GM23338 (cell line): ENCODE results near the gene NTN4. TPM values are rescaled to one million over a fixed set of nuclear protein-coding genes. Genes with fewer than 3 reads are reported as not detected.

Experiments used
- ATAC-seq: fragments of 200-7000 bp; cut with Tn5 transposase; 3 replicates; pipeline ENCODE4 v1.9.1; 2020
- DNase-seq: peaks from one replicate; pipeline ENCODE4 v3.0.0-alpha.2; 2015; ENCODE audit warnings: low spot score
- H2AFZ ChIP-seq: fragments of 200-600 bp; sonication (generic); 2 replicates; pipeline ENCODE4 v1.8.0; 2016; ENCODE audit warnings: antibody characterized with exemption, mild to moderate bottlenecking, moderate library complexity
- H3F3A ChIP-seq: fragments of 200-600 bp; sonication (generic); replicated peaks from 2 replicates; pipeline ENCODE4 v1.8.0; 2017; ENCODE audit warnings: antibody characterized with exemption, mixed run types, low read depth
- H3K27ac ChIP-seq: fragments of 200-600 bp; sonication (generic); 2 replicates; pipeline ENCODE4 v1.6.1; 2016; ENCODE audit warnings: low read depth
- H3K27me3 ChIP-seq: fragments of 200-600 bp; sonication (generic); 2 replicates; pipeline ENCODE4 v1.8.0; 2016; ENCODE audit warnings: mild to moderate bottlenecking, mixed run types, moderate library complexity; ENCODE audit not compliant: insufficient read depth
- H3K36me3 ChIP-seq: fragments of 200-600 bp; sonication (generic); 2 replicates; pipeline ENCODE4 v1.8.0; 2016; ENCODE audit warnings: mild to moderate bottlenecking; ENCODE audit not compliant: insufficient read depth
- H3K4me1 ChIP-seq: fragments of 200-600 bp; sonication (generic); 2 replicates; pipeline ENCODE4 v1.8.0; 2016; ENCODE audit warnings: mild to moderate bottlenecking, moderate library complexity; ENCODE audit not compliant: insufficient read depth
- H3K4me2 ChIP-seq: fragments of 200-600 bp; sonication (generic); 2 replicates; pipeline ENCODE4 v1.7.1; 2017; ENCODE audit warnings: mixed run types
- H3K4me3 ChIP-seq: fragments of 200-600 bp; sonication (generic); 2 replicates; pipeline ENCODE4 v1.6.1; 2016; ENCODE audit warnings: mixed run types
- H3K79me2 ChIP-seq: fragments of 200-600 bp; sonication (generic); replicated peaks from 2 replicates; pipeline ENCODE4 v1.8.0; 2017; ENCODE audit warnings: mild to moderate bottlenecking; ENCODE audit not compliant: insufficient read depth
- H3K9me2 ChIP-seq: fragments of 200-600 bp; sonication (generic); 2 replicates; pipeline ENCODE4 v1.8.0; 2017; ENCODE audit not compliant: insufficient read depth
- H4K20me1 ChIP-seq: fragments of 200-600 bp; sonication (generic); replicated peaks from 2 replicates; pipeline ENCODE4 v1.8.0; 2017; ENCODE audit warnings: mild to moderate bottlenecking; ENCODE audit not compliant: insufficient read depth
- H3K27ac Mint-ChIP-seq: 2 replicates; pipeline ENCODE4 v1.8.0; 2020; ENCODE audit warnings: inconsistent platforms, mild to moderate bottlenecking, moderate library complexity, mixed read lengths
- H3K27me3 Mint-ChIP-seq: 3 replicates; pipeline ENCODE4 v1.8.0; 2022; ENCODE audit warnings: low read depth, mild to moderate bottlenecking, moderate library complexity, mixed read lengths, inconsistent platforms; ENCODE audit not compliant: insufficient read depth, poor library complexity
- H3K36me3 Mint-ChIP-seq: 3 replicates; pipeline ENCODE4 v1.8.0; 2021; ENCODE audit warnings: low read depth, mild to moderate bottlenecking, inconsistent platforms, moderate library complexity, mixed read lengths
- H3K4me1 Mint-ChIP-seq: 3 replicates; pipeline ENCODE4 v1.8.0; 2020; ENCODE audit warnings: mild to moderate bottlenecking, inconsistent platforms, mixed read lengths
- H3K4me3 Mint-ChIP-seq: 3 replicates; pipeline ENCODE4 v1.8.0; 2021; ENCODE audit warnings: moderate library complexity, mild to moderate bottlenecking, inconsistent platforms, mixed read lengths
- H3K9me3 Mint-ChIP-seq: 3 replicates; pipeline ENCODE4 v1.8.0; 2020; ENCODE audit warnings: moderate library complexity, mild to moderate bottlenecking, inconsistent platforms, mixed read lengths
- CREB1 ChIP-seq: fragments of 250-450 bp; sonication (Bioruptor Pico); IDR thresholded peaks from 2 replicates; pipeline ENCODE4 v1.5.0; 2020; ENCODE audit warnings: low read depth, mild to moderate bottlenecking, moderate library complexity
- CTCF ChIP-seq, 2 experiments: fragments of 200-600 bp in 1 of 2; sonication (generic) in 1 of 2; conservative IDR thresholded peaks; 2 replicates each; pipeline versions ENCODE4 v1.5.1 to v1.6.1; 2016 to 2017; ENCODE audit warnings: antibody characterized with exemption in 2 of 2, low read depth in 2 of 2, mild to moderate bottlenecking in 2 of 2, moderate library complexity in 1 of 2
- ETS1 ChIP-seq: IDR thresholded peaks from 2 replicates; pipeline ENCODE4 v1.6.1; 2016; ENCODE audit warnings: antibody characterized with exemption
- EZH2 ChIP-seq: fragments of 200-600 bp; sonication (generic); IDR thresholded peaks from one replicate; pipeline ENCODE4 v1.8.0; 2017; ENCODE audit warnings: antibody characterized with exemption, mild to moderate bottlenecking, low read depth; ENCODE audit not compliant: unreplicated experiment
- EZH2phosphoT487 ChIP-seq: fragments of 200-600 bp; sonication (generic); IDR thresholded peaks from one replicate; pipeline ENCODE4 v1.8.1; 2018; ENCODE audit warnings: antibody characterized with exemption; ENCODE audit not compliant: unreplicated experiment
- JUNB ChIP-seq: IDR thresholded peaks from one replicate; pipeline ENCODE4 v1.6.1; 2016; ENCODE audit warnings: antibody characterized with exemption; ENCODE audit not compliant: unreplicated experiment
- NANOG ChIP-seq: IDR thresholded peaks from 2 replicates; pipeline ENCODE4 v1.6.1; 2016; ENCODE audit warnings: antibody characterized with exemption, borderline replicate concordance
- POLR2AphosphoS5 ChIP-seq: IDR thresholded peaks from 2 replicates; pipeline ENCODE4 v1.6.1; 2016; ENCODE audit warnings: antibody characterized with exemption, low read depth
- REST ChIP-seq: IDR thresholded peaks from one replicate; pipeline ENCODE4 v1.6.1; 2018; ENCODE audit warnings: antibody characterized with exemption; ENCODE audit not compliant: unreplicated experiment
- ZNF114 ChIP-seq: fragments of 250-450 bp; sonication (Bioruptor Pico); IDR thresholded peaks from 2 replicates; pipeline ENCODE4 v1.5.0; 2020; ENCODE audit warnings: mild to moderate bottlenecking, moderate library complexity
- ZNF331 ChIP-seq: fragments of 250-450 bp; sonication (Bioruptor Pico); IDR thresholded peaks from 2 replicates; pipeline ENCODE4 v1.5.0; 2020; ENCODE audit warnings: low read depth, mild to moderate bottlenecking, moderate library complexity
- ZNF462 ChIP-seq: fragments of 250-450 bp; sonication (Bioruptor Pico); IDR thresholded peaks from 2 replicates; pipeline ENCODE4 v1.5.0; 2020; ENCODE audit warnings: mild to moderate bottlenecking, moderate library complexity
- polyA plus RNA-seq: library from polyadenylated mRNA; unstranded; fragments of >200 nt; fragmentation: Nextera tagmentation; extraction: Ambion mirVana; gene quantifications from 2 replicates; pipeline ENCODE4 v1.2.1, GENCODE V29; 2016
- total RNA-seq: library from RNA; depleted of rRNA; stranded (reverse); fragments of >200 nt; shearing (Covaris generic); gene quantifications from 2 replicates; pipeline ENCODE4 v1.2.3, GENCODE V29; 2014

NTN4 gene
- total and polyA plus RNA-seq, 2 experiments from 2014 or later, result 1.5 to 3.8 TPM

- TF ChIP-seq ZNF462 (no peak), EZH2 (no peak)
Measured at GRCh38 chr12:95673576-95673975, 117.0 kb downstream of the NTN4 start (continued).

- Histone ChIP-seq H3K4me2 (no peak overlapping the region), H3K36me3 (no peaks in the 10 kb centered on the region), H4K20me1 (peaks cover 4% of the 10 kb centered on the region; the same call in 1 of the 2 replicates), H3K27me3 (no peaks in the 10 kb centered on the region), H3K4me3 (no peak overlapping the region), H3F3A (no peaks in the 10 kb centered on the region), H3K4me1 (peaks cover 5% of the 10 kb centered on the region; the same call in 1 of the 2 replicates), H3K27ac (no peak overlapping the region), H2AFZ (no peak overlapping the region), H3K79me2 (no peaks in the 10 kb centered on the region), H3K9me2 (no peaks in the 10 kb centered on the region)
- Mint-ChIP-seq H3K36me3 (peaks cover 12% of the 10 kb centered on the region; the same call in 2 of the 3 replicates), H3K9me3 (no peaks in the 10 kb centered on the region), H3K4me3 (no peak overlapping the region), H3K27me3 (no peaks in the 10 kb centered on the region), H3K4me1 (no peaks in the 10 kb centered on the region), H3K27ac (no peak overlapping the region)
- DNase-seq (no peak), ATAC-seq (no peak)
- TF ChIP-seq ZNF114 (CRISPR knock-in tag) (no peak), JUNB (no peak), NANOG (no peak), ZNF331 (CRISPR knock-in tag) (no peak), CREB1 (CRISPR knock-in tag) (no peak), CTCF (conservative IDR thresholded peaks at IDR 0.05; ENCODE audit: low read depth in 2 of 2) (no peak), REST (no peak), EZH2 (no peak), ETS1 (no peak), EZH2phosphoT487 (no peak), POLR2AphosphoS5 (no peak)
Measured at GRCh38 chr12:95672166-95672565, 118.4 kb downstream of the NTN4 start.
